CD4-positive, CD25-positive, alpha-beta regulatory T cell (primary cell): Measurements from ENCODE around the gene SPINT1. TPM values are rescaled to one million over a fixed set of nuclear protein-coding genes. Genes with fewer than 3 reads are reported as not detected.

Source experiments
- polyA plus RNA-seq, 4 donors: library from polyadenylated mRNA; unstranded; fragments of 300-500 nt; fragmentation: Illumina TruSeq; gene quantifications; one replicate each; pipeline ENCODE4 v1.2.3, GENCODE V29; 2021
- total RNA-seq: library from RNA; stranded (reverse); gene quantifications from one replicate; pipeline ENCODE4 v1.2.3, GENCODE V29; 2022

SPINT1 gene
- total and polyA plus RNA-seq, 5 donors from 2014 or later = 0.63 to 2.1 (median 1.9) TPM

Other genes starting within 250 kb of the SPINT1 start
- gene KNL1, start 249.8 kb upstream of the SPINT1 start, total RNA-seq = 9.7 TPM
- gene KNL1, start 249.8 kb upstream of the SPINT1 start, polyA plus RNA-seq = 1 to 10 TPM in 2 of 4 donors, under 1 TPM in 2; 0.46 to 1.6 (median 1.2) TPM
- gene RAD51, start 148.9 kb upstream of the SPINT1 start, total RNA-seq = 5.5 TPM
- 1 to 10 TPM; 1.5 to 6.5 (median 3.6) TPM for gene RAD51, start 148.9 kb upstream of the SPINT1 start, polyA plus RNA-seq
- 27.7 TPM for gene RMDN3, start 88.8 kb upstream of the SPINT1 start, total RNA-seq
- gene RMDN3, start 88.8 kb upstream of the SPINT1 start, polyA plus RNA-seq = 10 to 100 TPM; 17.6 to 22.6 (median 21.6) TPM
- gene GCHFR, start 80.0 kb upstream of the SPINT1 start, total RNA-seq = 23.4 TPM
- 100 to 1,000 TPM; 111 to 163 (median 127) TPM for gene GCHFR, start 80.0 kb upstream of the SPINT1 start, polyA plus RNA-seq
- 1.9 TPM for gene C15orf62, start 74.1 kb upstream of the SPINT1 start, total RNA-seq
- gene C15orf62, start 74.1 kb upstream of the SPINT1 start, polyA plus RNA-seq = under 1 TPM in 3 of 4 donors, not detected in 1; 0.17 to 0.30 (median 0.30) TPM
- 24.4 TPM for gene ZFYVE19, start 37.0 kb upstream of the SPINT1 start, total RNA-seq
- 10 to 100 TPM; 14.5 to 17.3 (median 15.7) TPM for gene ZFYVE19, start 37.0 kb upstream of the SPINT1 start, polyA plus RNA-seq
- gene DNAJC17, start 36.6 kb upstream of the SPINT1 start, total RNA-seq = 32.6 TPM
- 10 to 100 TPM; 23.7 to 32.7 (median 29.4) TPM for gene DNAJC17, start 36.6 kb upstream of the SPINT1 start, polyA plus RNA-seq
- not detected for gene PPP1R14D, start 15.3 kb upstream of the SPINT1 start, total RNA-seq
- gene PPP1R14D, start 15.3 kb upstream of the SPINT1 start, polyA plus RNA-seq = not detected
- gene RHOV, start 30.2 kb downstream of the SPINT1 start, total RNA-seq = not detected
- gene RHOV, start 30.2 kb downstream of the SPINT1 start, polyA plus RNA-seq = under 1 TPM in 1 of 4 donors, not detected in 3; 0.09 TPM
- gene VPS18, start 50.4 kb downstream of the SPINT1 start, total RNA-seq = 26.4 TPM
- gene VPS18, start 50.4 kb downstream of the SPINT1 start, polyA plus RNA-seq = 10 to 100 TPM; 19.5 to 26.5 (median 22.4) TPM
- gene DLL4, start 85.3 kb downstream of the SPINT1 start, total RNA-seq = not detected
- not detected for gene DLL4, start 85.3 kb downstream of the SPINT1 start, polyA plus RNA-seq
- 0.64 TPM for gene CHAC1, start 109.4 kb downstream of the SPINT1 start, total RNA-seq
- under 1 TPM in 2 of 4 donors, not detected in 2; 0.26 to 0.45 TPM for gene CHAC1, start 109.4 kb downstream of the SPINT1 start, polyA plus RNA-seq